Mammary epithelial cell (primary cell): ENCODE measurements around the gene SRGAP1.

ENCODE experiments used
- EZH2 ChIP-seq: IDR thresholded peaks from 2 replicates; pipeline ENCODE4 v1.6.1; 2012; ENCODE audit warnings: low read length, inconsistent platforms, borderline replicate concordance
- TF ChIP-seq, protein P1 (sequence below), 2 donors: IDR thresholded peaks in 1 of 2; conservative IDR thresholded peaks in 1 of 2; 2 replicates each; pipeline ENCODE4 v1.5.1; 2011 to 2012; ENCODE audit warnings: inconsistent platforms in 2 of 2, low read length in 2 of 2, mild to moderate bottlenecking in 2 of 2, control low read depth in 1 of 2, low read depth in 1 of 2; ENCODE audit not compliant: insufficient read depth in 1 of 2; ENCODE audit errors: extremely low read depth in 1 of 2

DNA sequence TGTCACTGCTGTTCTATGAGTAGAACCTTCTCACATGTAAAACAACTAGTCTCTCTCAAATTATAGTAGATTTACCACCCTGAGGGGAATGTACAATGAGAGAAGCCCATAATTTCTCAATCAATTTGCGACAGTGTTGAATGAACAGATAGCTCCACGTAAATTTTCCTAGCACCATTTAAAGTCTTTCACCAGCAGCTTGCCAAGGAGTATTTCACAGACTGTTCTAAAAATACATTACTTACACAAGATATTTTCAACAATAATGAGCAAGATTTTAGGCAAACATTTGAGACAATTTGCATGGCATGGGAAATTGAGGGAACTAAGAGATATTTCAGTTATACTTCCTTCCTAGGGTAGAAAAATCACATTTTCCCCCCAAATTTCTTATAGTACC lies 226.0 kb downstream of the SRGAP1 start:
- TF ChIP-seq, protein P1, sequence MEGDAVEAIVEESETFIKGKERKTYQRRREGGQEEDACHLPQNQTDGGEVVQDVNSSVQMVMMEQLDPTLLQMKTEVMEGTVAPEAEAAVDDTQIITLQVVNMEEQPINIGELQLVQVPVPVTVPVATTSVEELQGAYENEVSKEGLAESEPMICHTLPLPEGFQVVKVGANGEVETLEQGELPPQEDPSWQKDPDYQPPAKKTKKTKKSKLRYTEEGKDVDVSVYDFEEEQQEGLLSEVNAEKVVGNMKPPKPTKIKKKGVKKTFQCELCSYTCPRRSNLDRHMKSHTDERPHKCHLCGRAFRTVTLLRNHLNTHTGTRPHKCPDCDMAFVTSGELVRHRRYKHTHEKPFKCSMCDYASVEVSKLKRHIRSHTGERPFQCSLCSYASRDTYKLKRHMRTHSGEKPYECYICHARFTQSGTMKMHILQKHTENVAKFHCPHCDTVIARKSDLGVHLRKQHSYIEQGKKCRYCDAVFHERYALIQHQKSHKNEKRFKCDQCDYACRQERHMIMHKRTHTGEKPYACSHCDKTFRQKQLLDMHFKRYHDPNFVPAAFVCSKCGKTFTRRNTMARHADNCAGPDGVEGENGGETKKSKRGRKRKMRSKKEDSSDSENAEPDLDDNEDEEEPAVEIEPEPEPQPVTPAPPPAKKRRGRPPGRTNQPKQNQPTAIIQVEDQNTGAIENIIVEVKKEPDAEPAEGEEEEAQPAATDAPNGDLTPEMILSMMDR (conservative IDR thresholded peaks at IDR 0.05 in 1 of 2, IDR thresholded peaks at IDR 0.05 in 1 of 2; ENCODE audit: extremely low read depth in 1 of 2, insufficient read depth in 1 of 2, low read depth in 1 of 2, low read length in 2 of 2): no peak
- TF ChIP-seq EZH2: no peak
